Uterus (tissue), 2 donors: Measurements from ENCODE around the gene DOK6.
"Not testable (repeated sequence)": the region's sequence is repeated elsewhere in the genome, so short reads cannot be mapped to it uniquely, and the experiment has no call there.

Experiments
- POLR2A ChIP-seq, 2 donors: fragments of 450-650 bp; IDR thresholded peaks; one replicate each; pipeline ENCODE4 v1.6.1; 2016; ENCODE audit warnings: antibody characterized with exemption in 2 of 2, mild to moderate bottlenecking in 1 of 2, moderate library complexity in 1 of 2
- TF ChIP-seq, protein P1 (sequence below), 4 experiments: fragments of 200-600 bp in 2 of 4; fragments of 450-650 bp in 2 of 4; sonication (generic) in 2 of 4; IDR thresholded peaks; one replicate each; pipeline ENCODE4 v1.5.1; 2016 to 2019; ENCODE audit warnings: antibody characterized with exemption in 4 of 4, mild to moderate bottlenecking in 2 of 4, moderate library complexity in 1 of 4

DNA sequence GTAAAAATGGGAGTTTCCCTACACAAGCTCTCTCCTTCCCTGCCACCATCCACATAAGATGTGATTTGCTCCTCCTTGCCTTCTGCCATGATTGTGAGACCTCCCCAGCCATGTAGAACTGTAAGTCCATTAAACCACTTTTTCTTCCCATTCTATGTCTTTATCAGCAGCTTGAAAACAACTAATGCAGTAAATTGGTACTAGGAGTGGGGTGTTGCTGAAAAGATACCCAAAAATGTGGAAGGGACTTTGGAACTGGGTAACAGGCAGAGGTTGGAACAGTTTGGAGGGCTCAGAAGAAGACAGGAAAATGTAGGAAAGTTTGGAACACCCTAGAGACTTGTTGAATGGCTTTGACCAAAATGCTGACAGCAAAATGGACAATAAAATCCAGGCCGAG is 40.9 kb upstream of the DOK6 start:
- TF ChIP-seq, protein P1, sequence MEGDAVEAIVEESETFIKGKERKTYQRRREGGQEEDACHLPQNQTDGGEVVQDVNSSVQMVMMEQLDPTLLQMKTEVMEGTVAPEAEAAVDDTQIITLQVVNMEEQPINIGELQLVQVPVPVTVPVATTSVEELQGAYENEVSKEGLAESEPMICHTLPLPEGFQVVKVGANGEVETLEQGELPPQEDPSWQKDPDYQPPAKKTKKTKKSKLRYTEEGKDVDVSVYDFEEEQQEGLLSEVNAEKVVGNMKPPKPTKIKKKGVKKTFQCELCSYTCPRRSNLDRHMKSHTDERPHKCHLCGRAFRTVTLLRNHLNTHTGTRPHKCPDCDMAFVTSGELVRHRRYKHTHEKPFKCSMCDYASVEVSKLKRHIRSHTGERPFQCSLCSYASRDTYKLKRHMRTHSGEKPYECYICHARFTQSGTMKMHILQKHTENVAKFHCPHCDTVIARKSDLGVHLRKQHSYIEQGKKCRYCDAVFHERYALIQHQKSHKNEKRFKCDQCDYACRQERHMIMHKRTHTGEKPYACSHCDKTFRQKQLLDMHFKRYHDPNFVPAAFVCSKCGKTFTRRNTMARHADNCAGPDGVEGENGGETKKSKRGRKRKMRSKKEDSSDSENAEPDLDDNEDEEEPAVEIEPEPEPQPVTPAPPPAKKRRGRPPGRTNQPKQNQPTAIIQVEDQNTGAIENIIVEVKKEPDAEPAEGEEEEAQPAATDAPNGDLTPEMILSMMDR (IDR thresholded peaks at IDR 0.05), result not testable (repeated sequence)
- not testable (repeated sequence) for TF ChIP-seq POLR2A (IDR thresholded peaks at IDR 0.05)
